ENCODE measurements around the gene GRN.

DNA sequence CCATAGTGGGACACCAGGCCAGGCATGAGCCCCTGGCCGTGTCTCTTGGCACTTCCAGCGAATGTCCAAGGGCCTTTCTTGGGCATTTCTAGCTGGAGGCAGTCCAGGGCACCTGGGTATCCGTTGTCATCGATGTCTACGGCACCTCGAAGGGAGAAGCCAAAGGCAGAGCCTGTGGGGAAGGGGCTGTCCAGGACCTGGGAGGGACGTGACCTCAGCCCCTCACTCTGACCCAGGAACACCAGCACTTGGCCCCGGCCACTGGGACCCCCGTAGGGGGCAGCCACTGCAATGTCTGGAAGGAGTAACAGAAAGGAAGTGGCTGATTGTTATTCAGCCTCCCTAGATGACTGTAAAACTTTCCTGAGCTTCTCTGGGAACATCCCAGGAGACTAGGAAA lies 35.7 kb downstream of the GRN start:
- TF ChIP-seq, protein P1, sequence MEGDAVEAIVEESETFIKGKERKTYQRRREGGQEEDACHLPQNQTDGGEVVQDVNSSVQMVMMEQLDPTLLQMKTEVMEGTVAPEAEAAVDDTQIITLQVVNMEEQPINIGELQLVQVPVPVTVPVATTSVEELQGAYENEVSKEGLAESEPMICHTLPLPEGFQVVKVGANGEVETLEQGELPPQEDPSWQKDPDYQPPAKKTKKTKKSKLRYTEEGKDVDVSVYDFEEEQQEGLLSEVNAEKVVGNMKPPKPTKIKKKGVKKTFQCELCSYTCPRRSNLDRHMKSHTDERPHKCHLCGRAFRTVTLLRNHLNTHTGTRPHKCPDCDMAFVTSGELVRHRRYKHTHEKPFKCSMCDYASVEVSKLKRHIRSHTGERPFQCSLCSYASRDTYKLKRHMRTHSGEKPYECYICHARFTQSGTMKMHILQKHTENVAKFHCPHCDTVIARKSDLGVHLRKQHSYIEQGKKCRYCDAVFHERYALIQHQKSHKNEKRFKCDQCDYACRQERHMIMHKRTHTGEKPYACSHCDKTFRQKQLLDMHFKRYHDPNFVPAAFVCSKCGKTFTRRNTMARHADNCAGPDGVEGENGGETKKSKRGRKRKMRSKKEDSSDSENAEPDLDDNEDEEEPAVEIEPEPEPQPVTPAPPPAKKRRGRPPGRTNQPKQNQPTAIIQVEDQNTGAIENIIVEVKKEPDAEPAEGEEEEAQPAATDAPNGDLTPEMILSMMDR (IDR thresholded peaks at IDR 0.05; ENCODE audit: insufficient read depth, low read depth, low read length) = no peak
- no peak for TF ChIP-seq EZH2 (IDR thresholded peaks at IDR 0.05; ENCODE audit: insufficient read depth, low read length)

Measured in astrocyte (in vitro differentiated cells and primary cell).